HepG2 (cell line): Measurements from ENCODE around the gene ZDHHC16.

ENCODE experiments used
- CTCF ChIP-seq: sonication (generic); formaldehyde crosslinking; IDR thresholded peaks from 2 replicates; pipeline ENCODE4 v1.5.0; 2020; ENCODE audit warnings: mild to moderate bottlenecking, missing genetic modification reagents, moderate library complexity
- DPF2 ChIP-seq: sonication (generic); formaldehyde crosslinking; IDR thresholded peaks from 2 replicates; pipeline ENCODE4 v1.4.0; 2020; ENCODE audit warnings: mild to moderate bottlenecking, low read depth, missing genetic modification reagents, borderline replicate concordance
- MAFF ChIP-seq: IDR thresholded peaks from 2 replicates; pipeline ENCODE4 v1.6.1; 2011; ENCODE audit warnings: low read depth, low read length, improper control_type of control experiment
- MAFK ChIP-seq, 2 experiments: IDR thresholded peaks in 1 of 2; conservative IDR thresholded peaks in 1 of 2; 2 replicates each; pipeline ENCODE4 v1.6.1; 2011; ENCODE audit warnings: improper control_type of control experiment in 2 of 2, low read length in 2 of 2
- NPAS2 ChIP-seq: sonication (generic); formaldehyde crosslinking; IDR thresholded peaks from 2 replicates; pipeline ENCODE4 v1.8.0; 2022; ENCODE audit warnings: mild to moderate bottlenecking, missing genetic modification reagents, borderline replicate concordance
- POLR2A ChIP-seq, 2 experiments: IDR thresholded peaks; 2 replicates each; pipeline ENCODE4 v1.6.1; 2011; ENCODE audit warnings: low read depth in 2 of 2, low read length in 2 of 2, mild to moderate bottlenecking in 1 of 2, moderate library complexity in 1 of 2; ENCODE audit not compliant: insufficient read depth in 1 of 2
- SUZ12 ChIP-seq: fragments of 150-350 bp; IDR thresholded peaks from 2 replicates; pipeline ENCODE4 v1.6.1; 2014; ENCODE audit warnings: low read depth, low read length
- ZBTB7A ChIP-seq: sonication (generic); formaldehyde crosslinking; IDR thresholded peaks from 2 replicates; pipeline ENCODE4 v1.8.0; 2022; ENCODE audit warnings: mild to moderate bottlenecking, missing genetic modification reagents
- ZNF329 ChIP-seq: sonication (generic); formaldehyde crosslinking; IDR thresholded peaks from 2 replicates; pipeline ENCODE4 v1.9.0; 2021; ENCODE audit warnings: low read depth, mild to moderate bottlenecking, missing genetic modification reagents
- ZNF629 ChIP-seq: sonication (generic); formaldehyde crosslinking; conservative IDR thresholded peaks from 2 replicates; pipeline ENCODE4 v1.5.0; 2020; ENCODE audit warnings: missing genetic modification reagents

GRCh38 chr10:97404044-97404443 is 41.9 kb upstream of the ZDHHC16 start:
- TF ChIP-seq ZBTB7A (CRISPR knock-in tag): no peak
- no peak for TF ChIP-seq CTCF
- no peak for TF ChIP-seq MAFF
- TF ChIP-seq NPAS2 (CRISPR knock-in tag): no peak
- TF ChIP-seq MAFK (conservative IDR thresholded peaks at IDR 0.05 in 1 of 2, IDR thresholded peaks at IDR 0.05 in 1 of 2; ENCODE audit: low read length in 2 of 2): no peak
- no peak for TF ChIP-seq ZNF329 (CRISPR knock-in tag)
- no peak for TF ChIP-seq DPF2
- TF ChIP-seq ZNF629: no peak
- no peak for TF ChIP-seq POLR2A (IDR thresholded peaks at IDR 0.05; ENCODE audit: insufficient read depth in 1 of 2, low read depth in 2 of 2, low read length in 2 of 2)
- no peak for TF ChIP-seq SUZ12
